HepG2 (cell line): ENCODE measurements around the gene TEX19. TPM values are rescaled to one million over a fixed set of nuclear protein-coding genes. Genes with fewer than 3 reads are reported as not detected.

Experiments
- CHD2 ChIP-seq: IDR thresholded peaks from 2 replicates; pipeline ENCODE4 v1.6.1; 2011; ENCODE audit warnings: low read depth, low read length, improper control_type of control experiment
- EEA1 ChIP-seq: sonication (generic); formaldehyde crosslinking; IDR thresholded peaks from 2 replicates; pipeline ENCODE4 v1.5.1; 2020; ENCODE audit warnings: mild to moderate bottlenecking, missing genetic modification reagents, borderline replicate concordance
- FOXO1 ChIP-seq: sonication (generic); formaldehyde crosslinking; IDR thresholded peaks from 2 replicates; pipeline ENCODE4 v1.4.0; 2020; ENCODE audit warnings: missing genetic modification reagents
- GABPB1 ChIP-seq: IDR thresholded peaks from 2 replicates; pipeline ENCODE4 v1.6.1; 2016; ENCODE audit warnings: mild to moderate bottlenecking, missing genetic modification reagents, moderate library complexity, missing compliant biosample characterization
- HNRNPL ChIP-seq: fragments of 200-400 bp; formaldehyde crosslinking; IDR thresholded peaks from 2 replicates; pipeline ENCODE4 v1.6.1; 2017; ENCODE audit warnings: mild to moderate bottlenecking, low read depth, low read length
- HNRNPLL ChIP-seq: fragments of 200-400 bp; formaldehyde crosslinking; IDR thresholded peaks from 2 replicates; pipeline ENCODE4 v1.6.1; 2017; ENCODE audit warnings: mild to moderate bottlenecking, low read depth, low read length; ENCODE audit not compliant: poor library complexity, severe bottlenecking
- KDM4B ChIP-seq: sonication (generic); formaldehyde crosslinking; IDR thresholded peaks from 2 replicates; pipeline ENCODE4 v1.4.0; 2020; ENCODE audit warnings: missing genetic modification reagents
- PATZ1 ChIP-seq: sonication (generic); formaldehyde crosslinking; IDR thresholded peaks from 2 replicates; pipeline ENCODE4 v1.4.0; 2020; ENCODE audit warnings: missing genetic modification reagents
- ZNF224 ChIP-seq: sonication (generic); formaldehyde crosslinking; IDR thresholded peaks from 2 replicates; pipeline ENCODE4 v1.5.0; 2020; ENCODE audit warnings: mild to moderate bottlenecking, missing genetic modification reagents
- ZNF451 ChIP-seq: sonication (generic); formaldehyde crosslinking; IDR thresholded peaks from 2 replicates; pipeline ENCODE4 v1.5.0; 2020; ENCODE audit warnings: mild to moderate bottlenecking, missing genetic modification reagents
- polyA plus RNA-seq, 8 experiments: library from polyadenylated mRNA; depleted of rRNA in 3 of 8; stranded (reverse) in 7 of 8; unstranded in 1 of 8; fragments of >200 nt; fragmentation: Illumina TruSeq in 4 of 8; extraction: Trizol in 4 of 8; gene quantifications; 2 replicates each; pipeline versions ENCODE4 v1.2.1 to v1.2.3, GENCODE V29; 2011 to 2016; ENCODE audit warnings: low read depth in 4 of 8, missing spikeins in 1 of 8, mixed read lengths in 1 of 8; ENCODE audit not compliant: insufficient read depth in 1 of 8
- total RNA-seq, 5 experiments: library from RNA; depleted of rRNA; stranded (reverse); fragments of >200 nt; fragmentation: Illumina TruSeq; extraction: Trizol; gene quantifications; 2 replicates each; pipeline ENCODE4 v1.2.3, GENCODE V29; 2016; ENCODE audit warnings: low read depth in 1 of 5
- TF ChIP-seq, protein P1 (sequence below): sonication (generic); formaldehyde crosslinking; IDR thresholded peaks from 2 replicates; pipeline ENCODE4 v1.8.0; 2022; ENCODE audit warnings: missing genetic modification reagents, mild to moderate bottlenecking, inconsistent platforms, borderline replicate concordance
- TF ChIP-seq, protein P2 (sequence below): fragments of 450-650 bp; IDR thresholded peaks from 2 replicates; pipeline ENCODE4 v1.6.1; 2016
- TF ChIP-seq, protein P3 (sequence below): sonication (generic); formaldehyde crosslinking; IDR thresholded peaks from 2 replicates; pipeline ENCODE4 v1.4.0; 2020; ENCODE audit warnings: missing genetic modification reagents, mild to moderate bottlenecking, borderline replicate concordance

TEX19 gene
- total and polyA plus RNA-seq, 2 of the 13 experiments (the other 11 are each of a cell fraction or from before 2014, with no cell fraction given): 1.3 to 6.0 TPM

- TF ChIP-seq, protein P1, sequence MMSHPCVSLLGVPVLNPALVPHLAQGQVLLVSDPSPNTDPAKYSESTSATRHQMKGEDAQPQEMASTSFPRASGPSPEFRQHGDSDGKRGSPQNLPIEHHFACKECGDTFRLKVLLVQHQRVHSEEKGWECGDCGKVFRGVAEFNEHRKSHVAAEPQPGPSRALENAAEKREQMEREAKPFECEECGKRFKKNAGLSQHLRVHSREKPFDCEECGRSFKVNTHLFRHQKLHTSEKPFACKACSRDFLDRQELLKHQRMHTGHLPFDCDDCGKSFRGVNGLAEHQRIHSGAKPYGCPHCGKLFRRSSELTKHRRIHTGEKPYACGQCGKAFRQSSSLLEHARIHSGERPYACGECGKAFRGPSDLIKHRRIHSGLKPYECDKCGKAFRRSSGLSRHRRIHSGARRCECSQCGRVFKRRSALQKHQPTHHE (CRISPR knock-in tag): no peak
- 0 out of 2 replicates have a peak, but pooled peaks have one; percentile 27 for TF ChIP-seq ZNF451 (CRISPR knock-in tag)
- no peak for TF ChIP-seq EEA1 (CRISPR knock-in tag)
- no peak for TF ChIP-seq CHD2
- TF ChIP-seq HNRNPL: peak; percentile 91
- peak; percentile 11 for TF ChIP-seq HNRNPLL
- peak; percentile 18; the same call in 1 of the 2 replicates for TF ChIP-seq GABPB1 (CRISPR knock-in tag)
- no peak for TF ChIP-seq KDM4B (CRISPR knock-in tag)
- TF ChIP-seq, protein P2, sequence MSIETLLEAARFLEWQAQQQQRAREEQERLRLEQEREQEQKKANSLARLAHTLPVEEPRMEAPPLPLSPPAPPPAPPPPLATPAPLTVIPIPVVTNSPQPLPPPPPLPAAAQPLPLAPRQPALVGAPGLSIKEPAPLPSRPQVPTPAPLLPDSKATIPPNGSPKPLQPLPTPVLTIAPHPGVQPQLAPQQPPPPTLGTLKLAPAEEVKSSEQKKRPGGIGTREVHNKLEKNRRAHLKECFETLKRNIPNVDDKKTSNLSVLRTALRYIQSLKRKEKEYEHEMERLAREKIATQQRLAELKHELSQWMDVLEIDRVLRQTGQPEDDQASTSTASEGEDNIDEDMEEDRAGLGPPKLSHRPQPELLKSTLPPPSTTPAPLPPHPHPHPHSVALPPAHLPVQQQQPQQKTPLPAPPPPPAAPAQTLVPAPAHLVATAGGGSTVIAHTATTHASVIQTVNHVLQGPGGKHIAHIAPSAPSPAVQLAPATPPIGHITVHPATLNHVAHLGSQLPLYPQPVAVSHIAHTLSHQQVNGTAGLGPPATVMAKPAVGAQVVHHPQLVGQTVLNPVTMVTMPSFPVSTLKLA: no peak
- no peak for TF ChIP-seq FOXO1 (CRISPR knock-in tag)
- peak; percentile 48; the same call in 1 of the 2 replicates for TF ChIP-seq PATZ1 (CRISPR knock-in tag)
- TF ChIP-seq, protein P3, sequence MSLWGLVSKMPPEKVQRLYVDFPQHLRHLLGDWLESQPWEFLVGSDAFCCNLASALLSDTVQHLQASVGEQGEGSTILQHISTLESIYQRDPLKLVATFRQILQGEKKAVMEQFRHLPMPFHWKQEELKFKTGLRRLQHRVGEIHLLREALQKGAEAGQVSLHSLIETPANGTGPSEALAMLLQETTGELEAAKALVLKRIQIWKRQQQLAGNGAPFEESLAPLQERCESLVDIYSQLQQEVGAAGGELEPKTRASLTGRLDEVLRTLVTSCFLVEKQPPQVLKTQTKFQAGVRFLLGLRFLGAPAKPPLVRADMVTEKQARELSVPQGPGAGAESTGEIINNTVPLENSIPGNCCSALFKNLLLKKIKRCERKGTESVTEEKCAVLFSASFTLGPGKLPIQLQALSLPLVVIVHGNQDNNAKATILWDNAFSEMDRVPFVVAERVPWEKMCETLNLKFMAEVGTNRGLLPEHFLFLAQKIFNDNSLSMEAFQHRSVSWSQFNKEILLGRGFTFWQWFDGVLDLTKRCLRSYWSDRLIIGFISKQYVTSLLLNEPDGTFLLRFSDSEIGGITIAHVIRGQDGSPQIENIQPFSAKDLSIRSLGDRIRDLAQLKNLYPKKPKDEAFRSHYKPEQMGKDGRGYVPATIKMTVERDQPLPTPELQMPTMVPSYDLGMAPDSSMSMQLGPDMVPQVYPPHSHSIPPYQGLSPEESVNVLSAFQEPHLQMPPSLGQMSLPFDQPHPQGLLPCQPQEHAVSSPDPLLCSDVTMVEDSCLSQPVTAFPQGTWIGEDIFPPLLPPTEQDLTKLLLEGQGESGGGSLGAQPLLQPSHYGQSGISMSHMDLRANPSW (CRISPR knock-in tag): no peak
- no peak for TF ChIP-seq ZNF224 (CRISPR knock-in tag)
Measured at GRCh38 chr17:82373731-82374625, 14.9 kb downstream of the TEX19 start (continued).
